GM19324 (cell line): Measurements from ENCODE around the gene DNM3.

Experiments used
- ATAC-seq: cut with Tn5 transposase; IDR thresholded peaks from one replicate; pipeline ENCODE4 v1.9.1; 2021; ENCODE audit warnings: mild to moderate bottlenecking, moderate library complexity; ENCODE audit not compliant: unreplicated experiment, low FRiP score

Gene DNM3

GRCh38 chr1:172203135-172203823, 362.0 kb downstream of the DNM3 start:
- ATAC-seq = no peak

GRCh38 chr1:172203902-172204301, 362.6 kb downstream of the DNM3 start:
- no peak for ATAC-seq

GRCh38 chr1:172206256-172206655, 365.0 kb downstream of the DNM3 start:
- no peak for ATAC-seq

- ATAC-seq = no peak
Measured at GRCh38 chr1:172208635-172209034, 367.3 kb downstream of the DNM3 start.

DNA sequence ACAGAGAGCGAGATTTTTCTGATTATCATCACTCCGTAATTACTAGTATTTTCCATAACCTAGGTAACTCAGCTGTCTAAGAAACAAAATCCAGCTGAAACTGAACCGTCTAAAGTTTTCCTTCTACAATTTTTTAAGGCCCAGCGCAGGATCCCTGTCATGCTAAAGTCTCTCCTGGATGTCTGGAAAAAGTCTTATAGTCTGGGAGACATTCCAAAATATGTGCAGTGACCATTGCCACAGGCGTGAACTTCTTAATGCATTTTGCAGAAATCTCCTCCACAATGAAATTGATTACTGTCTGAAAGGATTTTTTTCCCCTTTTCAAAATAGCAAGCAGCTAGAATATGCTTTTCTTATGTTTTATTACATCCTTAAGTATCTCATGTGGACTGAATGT, 369.9 kb downstream of the DNM3 start:
- no peak for ATAC-seq

GRCh38 chr1:172212124-172212523, 370.8 kb downstream of the DNM3 start:
- no peak for ATAC-seq

- no peak for ATAC-seq
Measured at GRCh38 chr1:172215006-172215405, 373.7 kb downstream of the DNM3 start.

DNA sequence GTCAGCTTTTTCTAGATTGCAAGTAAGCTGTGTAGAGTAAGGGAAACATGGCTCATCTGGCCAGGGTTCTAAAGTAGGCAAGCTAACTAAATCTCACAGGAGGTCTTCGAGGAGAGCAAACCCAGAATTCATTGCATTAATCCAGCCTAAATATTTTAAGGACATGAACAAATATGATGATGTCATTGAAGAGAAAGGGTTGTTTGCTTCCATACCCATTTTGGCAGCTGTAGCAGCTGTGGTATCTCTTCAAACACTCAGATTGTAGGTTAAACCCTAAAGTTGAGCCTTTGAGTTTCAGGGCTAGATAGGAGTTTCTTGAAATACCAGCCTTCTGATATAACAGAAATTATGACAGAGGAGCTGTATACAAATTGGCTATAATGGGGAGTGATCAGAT, 378.7 kb downstream of the DNM3 start:
- ATAC-seq = no peak

DNA sequence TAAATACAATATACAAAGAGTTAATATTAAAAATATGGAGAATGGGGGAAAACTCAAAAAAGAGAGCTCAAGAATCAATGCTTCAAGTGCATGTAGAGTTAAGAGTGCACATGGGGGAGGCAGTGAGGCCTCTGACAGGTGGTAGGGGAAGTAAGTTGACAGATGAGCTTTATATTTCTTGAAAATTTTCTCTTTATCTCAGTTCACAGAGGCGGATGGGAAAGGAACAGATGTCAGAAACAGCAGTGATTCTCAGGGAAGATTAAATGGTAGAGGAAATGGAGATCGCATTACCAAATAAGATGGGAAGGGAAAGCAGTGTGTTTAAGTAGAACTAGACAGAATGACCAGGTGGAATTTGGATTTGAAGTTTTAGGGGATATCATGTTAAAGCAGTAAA, 379.1 kb downstream of the DNM3 start:
- no peak for ATAC-seq

DNA sequence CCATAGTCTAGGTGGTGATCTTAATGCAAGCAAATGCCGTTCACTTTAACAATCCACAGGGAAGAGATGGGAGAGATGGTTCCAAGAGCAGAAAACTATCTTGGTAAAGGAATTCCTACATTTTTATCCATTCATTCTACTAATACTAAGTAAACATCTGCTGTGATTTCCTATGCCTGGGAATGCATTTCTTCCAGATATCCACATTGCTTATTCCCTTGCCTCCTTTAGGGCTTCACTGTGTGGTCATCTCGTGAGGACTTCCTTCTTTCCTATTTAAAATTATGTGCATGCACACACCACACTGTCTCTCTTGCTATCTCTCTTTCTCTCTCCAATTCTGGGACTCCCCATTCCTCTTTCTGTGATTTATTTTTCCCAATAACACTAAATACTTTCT, 380.1 kb downstream of the DNM3 start:
- ATAC-seq = no peak

DNA sequence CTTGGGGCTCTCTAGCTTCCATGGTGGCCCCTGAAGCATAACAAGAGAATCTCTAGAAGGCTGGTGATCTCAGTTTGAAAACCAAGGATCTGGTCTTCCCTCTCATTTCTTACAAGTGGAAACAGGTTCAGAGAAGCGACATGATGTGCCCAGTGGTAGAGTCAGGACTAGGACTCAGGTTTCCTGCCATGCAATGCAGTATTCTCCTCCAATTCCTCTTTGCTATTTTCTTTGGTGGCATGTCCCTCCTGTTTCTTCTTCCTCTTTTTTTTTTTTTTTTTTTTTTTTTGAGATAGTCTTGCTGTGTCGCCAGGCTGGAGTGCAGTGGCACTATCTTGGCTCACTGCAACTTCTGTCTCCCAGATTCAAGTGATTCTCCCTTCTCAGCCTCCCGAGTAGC, 383.6 kb downstream of the DNM3 start:
- ATAC-seq = no peak

- ATAC-seq = no peak
Measured at GRCh38 chr1:172229942-172230341, 388.6 kb downstream of the DNM3 start.

GRCh38 chr1:172230526-172230925, 389.2 kb downstream of the DNM3 start:
- no peak for ATAC-seq

DNA sequence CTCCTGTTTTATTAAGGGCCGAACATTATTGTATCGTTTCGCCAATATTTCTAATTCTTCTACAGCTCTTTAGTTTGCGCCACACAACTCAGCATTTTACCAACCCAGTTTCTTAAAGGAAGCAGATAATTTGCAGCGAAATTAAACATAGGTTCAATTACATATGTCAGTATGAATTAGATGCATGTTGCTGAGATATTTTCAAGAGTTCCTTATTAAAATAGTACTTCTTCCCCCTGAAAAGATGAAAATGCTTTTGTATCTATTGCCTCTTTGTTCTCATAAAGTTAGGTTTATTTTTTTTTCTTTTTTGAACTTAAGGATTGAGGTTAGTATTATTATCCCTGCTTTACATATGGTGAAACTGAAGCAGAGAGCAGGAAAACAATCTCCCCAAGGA, 395.7 kb downstream of the DNM3 start:
- no peak for ATAC-seq

DNA sequence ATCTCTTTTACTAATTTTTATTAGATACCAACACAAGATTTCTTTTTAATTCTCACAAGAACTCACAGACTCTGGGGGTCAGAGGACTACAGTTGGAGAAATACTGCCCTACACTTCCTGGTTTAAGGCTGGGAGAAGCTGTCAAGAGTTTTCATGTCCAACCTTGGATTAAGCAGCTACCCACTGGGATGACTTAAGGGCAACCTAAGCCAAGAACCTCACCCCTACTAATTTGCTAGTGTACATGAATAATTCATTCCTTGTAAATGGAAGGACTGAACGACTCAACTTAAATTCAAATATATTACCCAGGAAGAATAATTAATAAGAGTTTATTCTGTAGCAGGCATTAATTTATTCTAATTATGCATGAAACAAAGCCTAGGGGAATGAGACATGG, 396.9 kb downstream of the DNM3 start:
- no peak for ATAC-seq

DNA sequence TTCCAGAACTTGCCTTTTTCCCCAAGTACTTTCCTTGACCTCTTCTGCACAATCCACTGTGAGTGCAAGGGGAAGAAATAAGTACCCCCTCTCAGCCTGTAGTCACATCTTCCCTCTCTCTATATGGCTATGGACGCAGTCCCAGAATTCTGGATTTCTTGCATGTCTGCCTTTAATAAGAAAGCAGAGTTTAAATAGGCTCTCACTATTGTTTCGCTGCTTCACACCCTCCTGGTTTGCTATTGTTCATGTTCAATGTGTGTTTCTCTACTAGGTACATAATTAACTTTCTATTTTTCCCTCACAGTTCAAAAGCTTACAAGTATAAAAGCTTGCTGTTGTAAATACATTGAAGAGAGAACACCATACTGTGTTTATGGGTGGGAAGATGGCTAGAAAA, 397.7 kb downstream of the DNM3 start:
- ATAC-seq = no peak

GRCh38 chr1:172239901-172240300, 398.6 kb downstream of the DNM3 start:
- no peak for ATAC-seq

DNA sequence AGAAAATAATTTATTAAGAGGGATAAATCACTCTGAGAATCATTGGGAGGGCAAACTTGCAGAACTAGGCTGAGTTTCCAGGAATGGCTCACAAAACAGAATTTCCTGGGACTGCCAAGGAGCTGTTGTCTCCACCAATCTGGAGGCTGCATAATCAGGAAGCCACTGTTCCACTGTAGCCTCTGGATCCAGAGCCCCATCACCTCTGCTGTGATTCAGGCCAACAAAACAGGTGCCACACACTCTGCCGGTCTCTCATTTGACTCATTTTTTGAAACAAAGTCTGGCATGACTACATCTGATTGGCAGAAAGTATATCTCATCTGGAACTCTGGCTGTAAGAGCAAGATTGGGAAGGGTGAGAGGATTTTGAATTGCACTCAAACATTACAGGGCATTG, 400.2 kb downstream of the DNM3 start:
- no peak for ATAC-seq

DNA sequence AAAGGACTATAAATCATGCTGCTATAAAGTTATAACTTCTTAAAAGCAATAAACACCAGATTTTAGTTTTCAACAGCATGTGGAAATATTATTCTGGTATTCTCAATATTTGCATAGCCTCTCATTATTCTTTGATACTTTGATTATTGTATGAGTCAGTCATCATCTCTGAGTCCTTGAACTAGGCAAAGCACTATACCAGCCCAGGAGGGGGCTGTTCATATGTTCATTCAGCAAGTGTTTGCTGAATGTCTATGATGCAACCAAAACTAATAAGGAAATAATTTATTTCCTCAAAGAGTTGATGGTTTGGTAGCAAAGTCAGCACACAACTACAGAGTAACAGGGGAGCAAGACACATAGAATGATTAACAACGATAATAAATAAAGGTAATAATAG, 403.6 kb downstream of the DNM3 start:
- no peak for ATAC-seq

- no peak for ATAC-seq
Measured at GRCh38 chr1:172245788-172246187, 404.5 kb downstream of the DNM3 start.

DNA sequence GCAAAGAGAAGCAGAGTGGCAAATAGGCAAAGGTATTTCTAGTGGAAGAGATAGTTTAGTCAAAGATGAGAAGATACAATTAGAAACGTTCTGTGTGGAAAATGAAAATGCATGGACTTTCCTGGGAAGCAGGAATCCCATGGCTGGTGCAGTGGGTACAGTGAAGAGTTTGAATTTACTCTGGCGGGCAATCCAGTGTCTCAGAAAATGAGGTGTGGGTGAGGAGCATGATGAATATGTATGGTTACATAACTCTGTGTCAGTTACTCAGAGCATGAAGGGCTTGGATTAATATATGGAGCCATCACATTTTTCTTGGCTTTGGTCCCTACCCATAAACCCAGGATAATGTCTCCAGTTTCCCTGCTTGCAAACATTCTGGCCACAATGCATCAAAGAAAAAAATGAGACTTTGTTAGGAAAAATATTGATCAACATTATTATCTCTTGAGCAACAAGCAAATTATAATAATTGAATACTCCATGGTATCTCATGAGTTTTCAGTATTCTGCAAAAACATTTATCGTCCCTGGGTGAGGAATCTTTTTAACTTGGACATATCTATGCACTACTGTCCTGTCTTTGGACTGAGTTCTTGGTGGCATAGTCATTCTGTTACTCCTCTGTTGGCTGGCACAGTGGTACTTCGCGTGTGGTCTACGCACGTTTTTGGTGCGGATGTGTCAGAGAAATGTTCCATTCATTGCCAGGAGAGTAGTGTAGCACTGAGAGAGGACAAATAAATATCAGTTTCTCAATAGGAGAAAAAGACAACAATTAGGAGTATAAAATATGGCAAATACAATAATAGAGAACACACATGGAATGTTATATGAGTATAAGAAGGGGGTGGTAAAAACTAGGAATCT, 405.5 kb downstream of the DNM3 start:
- no peak for ATAC-seq

- ATAC-seq = no peak
Measured at GRCh38 chr1:172251486-172251885, 410.2 kb downstream of the DNM3 start.
